Endothelial cell of umbilical vein (primary cell): ENCODE results near the gene CTSC. TPM values are rescaled to one million over a fixed set of nuclear protein-coding genes. Genes with fewer than 3 reads are reported as not detected.

ENCODE experiments used
- BruUV-seq: library from RNA; stranded (reverse); fragments of 400-500 nt; replicated peaks from 2 replicates; lab custom pipeline; 2021; lab: Mats Ljungman, UMichigan
- CTCF ChIA-PET: fragments of 300-600, 350-600 bp; sonication (Branson Sonifier 250); formaldehyde crosslinking; loops from one replicate; lab custom pipeline; 2021; ENCODE audit warnings: antibody characterized with exemption, inconsistent platforms; lab: Charles Lee
- POLR2A ChIA-PET: fragments of 300-600, 350-600 bp; sonication (Branson Sonifier 250); formaldehyde crosslinking; loops from one replicate; lab custom pipeline; 2021; ENCODE audit warnings: antibody characterized with exemption, inconsistent platforms; lab: Charles Lee
- DNase-seq: peaks from one replicate; pipeline ENCODE4 v3.0.0-alpha.2; 2011; ENCODE audit warnings: low read depth, low spot score
- FAIRE-seq: peaks from 2 replicates; lab custom pipeline; 2011; peaks lifted over from hg19 to GRCh38; lab: Jason Lieb, UNC
- H2AFZ ChIP-seq: 2 replicates; pipeline ENCODE4 v1.6.0; 2012; ENCODE audit warnings: low read depth, low read length, control low read depth, inconsistent platforms
- H3K27ac ChIP-seq: 2 replicates; pipeline ENCODE4 v1.5.1; 2011; ENCODE audit warnings: low read depth, mild to moderate bottlenecking, control low read depth, low read length, moderate library complexity; ENCODE audit not compliant: insufficient read depth
- H3K27me3 ChIP-seq, 2 experiments: 2 replicates each; pipeline versions ENCODE4 v1.6.0 to v1.6.1; 2011; ENCODE audit warnings: low read length in 2 of 2, mixed read lengths in 1 of 2; ENCODE audit not compliant: control insufficient read depth in 2 of 2, insufficient read depth in 2 of 2
- H3K36me3 ChIP-seq, 2 experiments: 2 replicates in 1 of 2; 3 replicates in 1 of 2; pipeline ENCODE4 v1.5.1; 2011; ENCODE audit warnings: low read length in 2 of 2, mild to moderate bottlenecking in 1 of 2, moderate library complexity in 1 of 2; ENCODE audit not compliant: control insufficient read depth in 2 of 2, insufficient read depth in 2 of 2; ENCODE audit errors: extremely low read depth in 1 of 2
- H3K4me1 ChIP-seq: 3 replicates; pipeline ENCODE4 v1.5.1; 2011; ENCODE audit warnings: mild to moderate bottlenecking, low read length; ENCODE audit not compliant: control insufficient read depth, insufficient read depth; ENCODE audit errors: extremely low read depth
- H3K4me2 ChIP-seq: 2 replicates; pipeline ENCODE4 v1.6.1; 2011; ENCODE audit warnings: low read length, control low read depth, mixed read lengths; ENCODE audit not compliant: insufficient read depth
- H3K4me3 ChIP-seq, 3 experiments: fragments of 200-600 bp in 1 of 3; sonication (generic), shearing (Covaris generic) in 1 of 3; replicated peaks in 1 of 3; 2 replicates each; pipeline ENCODE4 v1.5.1; 2011 to 2016; ENCODE audit warnings: control low read depth in 3 of 3, low read length in 3 of 3, mild to moderate bottlenecking in 2 of 3, inconsistent platforms in 1 of 3, low read depth in 1 of 3, moderate library complexity in 1 of 3; ENCODE audit not compliant: insufficient read depth in 1 of 3
- H3K79me2 ChIP-seq: 2 replicates; pipeline ENCODE4 v1.6.0; 2012; ENCODE audit warnings: low read length, inconsistent platforms; ENCODE audit not compliant: control insufficient read depth, insufficient read depth
- H3K9ac ChIP-seq: replicated peaks from 2 replicates; pipeline ENCODE3; 2011; ENCODE audit warnings: low read length, control low read depth; ENCODE audit not compliant: insufficient read depth; ENCODE audit errors: extremely low read depth
- H3K9me1 ChIP-seq: replicated peaks from 3 replicates; pipeline ENCODE4 v1.6.0; 2011; ENCODE audit warnings: mild to moderate bottlenecking, low read length; ENCODE audit not compliant: control insufficient read depth, insufficient read depth; ENCODE audit errors: extremely low read depth
- H3K9me3 ChIP-seq: replicated peaks from 2 replicates; pipeline ENCODE4 v1.5.1; 2012; ENCODE audit warnings: low read length, inconsistent platforms; ENCODE audit not compliant: control insufficient read depth, insufficient read depth
- H4K20me1 ChIP-seq: replicated peaks from 2 replicates; pipeline ENCODE3; 2011; ENCODE audit warnings: mild to moderate bottlenecking, low read length; ENCODE audit not compliant: control insufficient read depth, insufficient read depth; ENCODE audit errors: extremely low read depth
- CTCF ChIP-seq, 2 donors: IDR thresholded peaks; 1 replicate in 1 of 2; 2 replicates in 1 of 2; pipeline ENCODE4 v1.5.1; 2011; ENCODE audit warnings: low read length in 2 of 2, mild to moderate bottlenecking in 2 of 2, moderate library complexity in 2 of 2, control low read depth in 1 of 2, inconsistent platforms in 1 of 2, low read depth in 1 of 2; ENCODE audit not compliant: insufficient read depth in 1 of 2; ENCODE audit errors: extremely low read depth in 1 of 2
- EZH2 ChIP-seq: IDR thresholded peaks from 2 replicates; pipeline ENCODE4 v1.6.1; 2012; ENCODE audit warnings: borderline replicate concordance, low read depth, mild to moderate bottlenecking, moderate library complexity, low read length, inconsistent platforms; ENCODE audit not compliant: severe bottlenecking
- GATA2 ChIP-seq: IDR thresholded peaks from 2 replicates; pipeline ENCODE4 v1.7.0; 2011; ENCODE audit warnings: low read depth, mild to moderate bottlenecking, moderate library complexity, mixed read lengths, low read length; ENCODE audit not compliant: insufficient read length, insufficient read depth
- JUN ChIP-seq: IDR thresholded peaks from 2 replicates; pipeline ENCODE4 v1.6.1; 2011; ENCODE audit warnings: borderline replicate concordance, low read depth; ENCODE audit not compliant: insufficient read length, insufficient read depth
- MYC ChIP-seq: IDR thresholded peaks from one replicate; pipeline ENCODE4 v1.6.1; 2011; ENCODE audit warnings: mild to moderate bottlenecking, low read depth, low read length
- POLR2A ChIP-seq: IDR thresholded peaks from 2 replicates; pipeline ENCODE4 v1.6.1; 2012; ENCODE audit warnings: low read depth, mild to moderate bottlenecking, control low read depth, low read length
- POLR2AphosphoS5 ChIP-seq: IDR thresholded peaks from 2 replicates; pipeline ENCODE4 v1.6.1; 2012; ENCODE audit warnings: low read depth, mild to moderate bottlenecking, control low read depth, low read length, moderate library complexity; ENCODE audit not compliant: insufficient read depth
- dilution Hi-C: fragments of 300-500 bp; cut with MboI; formaldehyde crosslinking; loops from one replicate; pipeline ENCODE4 v1.15.0; 2019; ENCODE audit warnings: low sequenced_read_pairs; ENCODE audit not compliant: extremely low pct_ligation_motif_present
- intact Hi-C: fragments of 100-400 bp; cut with micrococcal nuclease; formaldehyde crosslinking; loops from one replicate; pipeline ENCODE4 v1.10.0; 2022
- polyA plus RNA-seq, 4 experiments: library from polyadenylated mRNA; depleted of rRNA in 3 of 4; stranded (reverse) in 3 of 4; unstranded in 1 of 4; fragments of >200 nt; gene quantifications; 2 replicates each; pipeline versions ENCODE4 v1.2.1 to v1.2.3, GENCODE V29; 2011 to 2012; ENCODE audit warnings: missing spikeins in 1 of 4
- total RNA-seq: library from RNA; stranded (reverse); gene quantifications from 2 replicates; pipeline ENCODE4 v1.2.3, GENCODE V29; 2021

CTSC gene
- total and polyA plus RNA-seq, 2 donors (not counting 3 experiments of a cell fraction or from before 2014, with no cell fraction given), result 130 to 186 TPM

GRCh38 chr11:88315015-88315414 lies 22.5 kb downstream of the CTSC start:
- intact Hi-C loops, result no loop called here
- no peak overlapping the region for H2AFZ ChIP-seq
- no peaks in the 10 kb centered on the region for H4K20me1 ChIP-seq
- ChIA-PET CTCF (no interaction called here), POLR2A (no interaction called here)
- H3K4me2 ChIP-seq, result no peak overlapping the region
- no peak for FAIRE-seq
- H3K27me3 ChIP-seq, result no peaks in the 10 kb centered on the region
- no peaks in the 10 kb centered on the region for H3K9me1 ChIP-seq
- no peak overlapping the region for H3K4me3 ChIP-seq
- DNase-seq, result no peak
- no peak overlapping the region for H3K9ac ChIP-seq
- H3K79me2 ChIP-seq, result peaks cover 7% of the 10 kb centered on the region
- H3K27ac ChIP-seq, result no peak overlapping the region
- BruUV-seq, result no TSS peak
- no peaks in the 10 kb centered on the region for H3K9me3 ChIP-seq
- H3K4me1 ChIP-seq, result peaks cover 11% of the 10 kb centered on the region
- peaks cover 0 to 7% of the 10 kb centered on the region in 2 experiments for H3K36me3 ChIP-seq
- TF ChIP-seq CTCF (IDR thresholded peaks at IDR 0.05; ENCODE audit: extremely low read depth in 1 of 2, insufficient read depth in 1 of 2, low read depth in 1 of 2, low read length in 2 of 2), result no peak
- TF ChIP-seq JUN, result no peak
- TF ChIP-seq POLR2A, result no peak
- no peak for TF ChIP-seq MYC
- dilution Hi-C loops, result no loop called here

- H3K36me3 ChIP-seq, result peaks cover 0 to 12% of the 10 kb centered on the region in 2 experiments
- ChIA-PET POLR2A (no interaction called here), CTCF (no interaction called here)
- H3K4me3 ChIP-seq, result no peak overlapping the region
- peaks cover 11% of the 10 kb centered on the region for H3K4me1 ChIP-seq
- no peaks in the 10 kb centered on the region for H3K9me1 ChIP-seq
- no peak overlapping the region for H3K4me2 ChIP-seq
- no peaks in the 10 kb centered on the region for H4K20me1 ChIP-seq
- no TSS peak for BruUV-seq
- TF ChIP-seq POLR2AphosphoS5 (no peak), EZH2 (no peak), GATA2 (no peak), POLR2A (no peak)
- no peaks in the 10 kb centered on the region for H3K9me3 ChIP-seq
- no peak overlapping the region for H2AFZ ChIP-seq
- DNase-seq (no peak), FAIRE-seq (no peak)
- intact Hi-C loops, result no loop called here
- peaks cover 7% of the 10 kb centered on the region for H3K79me2 ChIP-seq
- dilution Hi-C loops, result no loop called here
- no peak overlapping the region for H3K9ac ChIP-seq
- no peaks in the 10 kb centered on the region for H3K27me3 ChIP-seq
- H3K27ac ChIP-seq, result peak overlapping the region; percentile 41
Observed at GRCh38 chr11:88313441-88313840, 24.1 kb downstream of the CTSC start.
